Stimulated activated CD4-positive, alpha-beta T cell treated with anti-CD3 and anti-CD28 coated beads, Interleukin-2, amount 100 ng/mL, for 4 hours (primary cell): Measurements from ENCODE around the gene ERC1.
"Not testable (repeated sequence)": the region's sequence is repeated elsewhere in the genome, so short reads cannot be mapped to it uniquely, and the experiment has no call there.

Experiments
- DNase-seq: peaks from one replicate; pipeline ENCODE4 v3.0.0-alpha.2; 2020; ENCODE audit warnings: low read depth

The ERC1 gene

GRCh38 chr12:1189163-1189562 lies 198.1 kb downstream of the ERC1 start:
- DNase-seq = no peak

GRCh38 chr12:1195513-1195912 lies 204.5 kb downstream of the ERC1 start:
- no peak for DNase-seq

- no peak for DNase-seq
These were observed 206.4 kb downstream of the ERC1 start for GRCh38 chr12:1197264-1198018.

GRCh38 chr12:1198854-1199253 lies 207.8 kb downstream of the ERC1 start:
- DNase-seq = not testable (repeated sequence)

- no peak for DNase-seq
These were observed 208.7 kb downstream of the ERC1 start for GRCh38 chr12:1199700-1200099.

- no peak for DNase-seq
These were observed 210.0 kb downstream of the ERC1 start for GRCh38 chr12:1201030-1201429.

- no peak for DNase-seq
These were observed 210.9 kb downstream of the ERC1 start for GRCh38 chr12:1201886-1202285.

- DNase-seq = no peak
These were observed 212.7 kb downstream of the ERC1 start for GRCh38 chr12:1203735-1204019.

- no peak for DNase-seq
These were observed 213.6 kb downstream of the ERC1 start for GRCh38 chr12:1204581-1205121.

- no peak for DNase-seq
These were observed 214.6 kb downstream of the ERC1 start for GRCh38 chr12:1205512-1206060.

- no peak for DNase-seq
These were observed 215.2 kb downstream of the ERC1 start for GRCh38 chr12:1206118-1206734.

- DNase-seq = no peak
These were observed 216.3 kb downstream of the ERC1 start for GRCh38 chr12:1207276-1207675.

- not testable (repeated sequence) for DNase-seq
These were observed 217.7 kb downstream of the ERC1 start for GRCh38 chr12:1208719-1209118.

- no peak for DNase-seq
These were observed 221.5 kb downstream of the ERC1 start for GRCh38 chr12:1212526-1212925.

- DNase-seq = no peak
These were observed 222.2 kb downstream of the ERC1 start for GRCh38 chr12:1213205-1213604.

GRCh38 chr12:1213618-1214205 lies 222.7 kb downstream of the ERC1 start:
- DNase-seq = no peak

GRCh38 chr12:1216560-1216959 lies 225.5 kb downstream of the ERC1 start:
- DNase-seq = no peak

GRCh38 chr12:1217191-1217949 lies 226.3 kb downstream of the ERC1 start:
- no peak for DNase-seq

GRCh38 chr12:1218369-1218768 lies 227.3 kb downstream of the ERC1 start:
- DNase-seq = no peak

GRCh38 chr12:1220127-1221092 lies 229.4 kb downstream of the ERC1 start:
- DNase-seq = no peak
